Esophagus squamous epithelium (tissue), 4 donors: ENCODE measurements around the gene KANSL1L.

Experiments
- CTCF ChIP-seq, 6 experiments: fragments of 450-650 bp in 4 of 6; fragments of 200-600 bp in 2 of 6; sonication (generic) in 2 of 6; IDR thresholded peaks; one replicate each; pipeline ENCODE4 v1.5.1; 2016 to 2019; ENCODE audit warnings: antibody characterized with exemption in 6 of 6, mild to moderate bottlenecking in 4 of 6, moderate library complexity in 4 of 6
- POLR2A ChIP-seq, 4 donors: fragments of 450-650 bp; IDR thresholded peaks; one replicate each; pipeline ENCODE4 v1.6.1; 2017; ENCODE audit warnings: antibody characterized with exemption in 4 of 4, mild to moderate bottlenecking in 4 of 4, moderate library complexity in 3 of 4

GRCh38 chr2:210099940-210100339, 71.3 kb downstream of the KANSL1L start:
- TF ChIP-seq CTCF (IDR thresholded peaks at IDR 0.05) (no peak), POLR2A (IDR thresholded peaks at IDR 0.05) (no peak)
